NCI-H460 (cell line): ENCODE data around the gene NR0B2. TPM values are rescaled to one million over a fixed set of nuclear protein-coding genes. Genes with fewer than 3 reads are reported as not detected.
"Not testable (repeated sequence)": the region's sequence is repeated elsewhere in the genome, so short reads cannot be mapped to it uniquely, and the experiment has no call there.

Source experiments
- DNase-seq: peaks from one replicate; pipeline ENCODE4 v3.0.0-alpha.2; 2016; ENCODE audit warnings: low read depth; ENCODE audit errors: extremely low read depth
- polyA plus RNA-seq: library from polyadenylated mRNA; depleted of rRNA; stranded (reverse); fragments of >200 nt; gene quantifications from 2 replicates; pipeline ENCODE4 v1.2.3, GENCODE V29; 2014; cell fraction: nucleus; rRNA removed
- total RNA-seq: library from RNA; depleted of rRNA; stranded (reverse); fragments of >200 nt; shearing (Covaris generic); gene quantifications from 2 replicates; pipeline ENCODE4 v1.2.3, GENCODE V29; 2014; rRNA removed

Gene NR0B2
- not detected in 2 replicates for total RNA-seq
- not detected in 2 replicates for polyA plus RNA-seq

DNA sequence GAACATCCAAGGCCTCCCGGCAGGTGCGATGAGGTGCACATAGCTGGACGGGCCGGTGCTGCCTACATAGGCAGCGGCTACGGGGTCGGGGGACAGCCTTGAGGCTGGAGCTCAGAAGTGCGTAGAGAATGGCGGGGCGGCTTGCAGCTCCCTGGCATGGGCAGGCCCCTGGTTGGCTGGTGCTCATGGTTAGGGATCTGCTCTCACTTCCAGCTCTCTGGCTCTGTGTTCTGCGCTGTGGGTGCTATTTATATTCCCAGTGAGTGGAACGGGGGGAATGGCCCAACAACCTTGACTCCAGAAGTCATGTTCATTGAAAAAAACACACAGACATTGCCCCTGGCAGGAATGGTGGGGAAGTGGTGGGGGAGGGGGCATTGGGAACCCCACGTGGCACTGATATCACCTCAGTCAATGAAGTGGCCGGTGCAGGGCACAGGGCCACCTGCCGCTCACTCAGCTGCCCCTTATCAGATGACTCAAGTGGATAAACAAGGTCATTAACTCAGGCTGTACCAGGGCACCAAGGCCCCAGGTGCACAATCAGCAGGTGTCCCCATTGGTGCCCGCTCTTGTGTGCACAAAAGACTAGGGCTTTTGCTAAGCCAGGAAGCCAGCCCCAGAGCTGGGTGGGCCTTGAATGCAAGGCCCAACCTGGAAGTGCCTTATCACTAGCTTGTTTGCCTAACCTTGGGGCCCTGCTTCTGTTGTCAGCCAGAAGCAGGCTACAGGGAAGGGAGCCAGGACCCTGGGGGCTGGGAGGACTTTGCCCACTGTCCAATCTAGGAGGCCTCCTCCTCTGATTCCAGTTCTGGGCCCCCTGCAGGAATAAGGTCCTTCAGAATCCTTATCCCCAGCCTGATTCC, at the start of gene NR0B2:
NR0B2 (minus strand) TSS at position 222 of the 866 bp plus-strand sequence; CDS start at position 187, 35 bp downstream.
- no peak for DNase-seq

- no peak for DNase-seq
These were observed 48.1 kb upstream of the NR0B2 start for GRCh38 chr1:26961826-26962225.

GRCh38 chr1:26960625-26960966, 46.8 kb upstream of the NR0B2 start:
- DNase-seq: no peak

DNA sequence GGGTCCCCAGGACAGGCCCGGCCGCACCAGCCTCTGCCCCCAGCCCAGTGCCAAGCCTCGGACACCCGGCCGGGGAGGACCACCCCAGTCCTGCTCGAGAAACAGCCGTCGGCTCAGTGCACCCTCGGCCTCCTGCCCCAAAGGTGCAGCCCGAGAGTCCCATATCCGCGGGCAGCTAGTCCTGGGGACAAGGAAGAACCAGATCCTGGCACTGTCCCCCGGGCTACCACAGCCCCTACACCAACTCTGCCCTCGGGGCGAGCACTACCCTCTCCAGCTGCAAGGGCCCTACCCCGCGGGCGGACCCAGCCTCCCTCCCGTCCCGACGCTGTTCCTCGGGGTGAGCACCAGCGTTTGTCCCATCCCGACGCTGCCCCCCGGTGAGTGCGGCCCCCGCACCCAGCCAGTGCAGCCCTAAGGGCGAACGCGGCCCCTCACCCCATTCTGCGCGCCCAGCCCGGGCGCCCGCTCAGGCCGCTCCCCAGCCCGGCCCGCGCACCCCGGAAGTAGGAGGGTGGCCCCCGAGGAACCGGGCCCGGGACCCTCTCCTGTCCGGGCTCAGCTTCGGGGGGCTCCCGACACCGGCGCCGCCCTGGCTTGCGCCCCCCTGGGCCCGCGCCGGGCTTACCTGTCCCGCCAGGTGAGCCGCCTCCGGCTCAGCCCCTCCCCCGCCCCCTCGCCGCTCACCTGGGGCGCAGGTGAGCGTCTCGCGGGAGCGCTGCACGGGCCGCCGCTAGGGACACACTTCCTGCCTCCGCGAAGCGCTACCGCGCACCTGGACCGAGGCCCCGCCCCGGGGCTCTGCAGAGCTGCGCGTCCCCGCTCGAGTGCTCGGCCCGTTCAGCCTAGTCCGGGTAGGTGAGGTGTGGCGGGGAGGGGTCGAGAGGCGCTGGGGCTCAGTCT, 46.2 kb upstream of the NR0B2 start, which contains the start of gene KDF1:
KDF1 (minus strand) TSS at position 747 of the 903 bp plus-strand sequence. CDS start 8,088 bp downstream, outside the sequence.
- no peak for DNase-seq

DNA sequence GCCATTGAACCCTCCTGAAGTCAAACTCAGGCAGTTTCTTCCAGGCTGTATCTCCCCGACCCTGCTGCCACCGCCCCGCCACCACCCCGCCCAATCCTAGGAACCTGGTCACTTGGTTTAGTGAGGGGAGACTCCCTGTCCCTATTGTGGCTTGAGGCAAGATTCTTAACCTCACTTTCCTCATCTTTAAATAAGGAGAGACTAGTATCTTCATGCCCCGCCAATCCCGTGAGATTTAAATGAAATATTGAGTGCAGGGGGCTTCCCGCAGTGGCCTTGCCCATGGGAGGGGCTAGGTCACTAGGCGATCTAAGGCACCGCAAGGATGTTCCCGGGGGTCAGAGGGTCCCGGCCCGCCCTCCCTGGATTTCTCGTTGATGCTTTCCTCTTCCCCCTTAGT, 45.5 kb upstream of the NR0B2 start:
- no peak for DNase-seq

DNA sequence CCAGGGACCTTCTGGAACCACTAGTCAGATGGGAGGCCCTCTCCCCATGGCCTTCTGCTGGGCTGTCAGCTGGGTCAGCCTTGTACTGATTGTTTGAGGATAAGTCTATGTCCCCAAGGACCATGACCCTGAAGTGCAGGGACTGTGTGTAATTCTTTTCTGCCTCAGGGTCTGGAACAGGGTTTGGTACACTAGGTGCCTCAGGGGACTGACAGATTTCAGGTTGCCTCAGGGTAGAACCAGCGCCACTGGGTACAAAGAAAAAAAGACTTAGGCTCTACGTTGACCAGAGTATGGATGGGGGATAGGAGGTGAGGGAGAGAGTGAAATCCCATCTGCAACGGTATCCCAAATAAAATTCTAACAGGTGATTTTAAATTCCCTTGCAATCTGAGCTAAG, 43.5 kb upstream of the NR0B2 start:
- DNase-seq: no peak

DNA sequence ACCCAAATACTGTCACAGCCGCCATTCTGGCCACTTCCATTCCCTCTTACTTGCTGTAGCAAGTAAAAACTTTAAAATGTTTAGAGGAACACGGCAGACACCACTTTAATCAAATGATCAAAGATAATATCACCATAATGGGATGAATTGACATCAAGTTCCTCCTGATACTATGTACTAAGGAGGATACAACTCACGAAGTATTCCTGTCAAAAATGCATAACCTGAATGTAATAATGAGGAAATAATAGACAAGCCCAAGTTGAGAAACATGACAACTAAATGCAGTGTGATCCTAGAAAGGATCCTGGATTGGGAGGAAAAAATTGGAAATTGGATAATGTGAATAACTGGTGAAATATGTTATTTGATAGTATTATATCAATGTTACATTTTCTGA, 42.5 kb upstream of the NR0B2 start:
- DNase-seq: no peak

- DNase-seq: no peak
These were observed 39.6 kb upstream of the NR0B2 start for GRCh38 chr1:26953374-26953773.

DNA sequence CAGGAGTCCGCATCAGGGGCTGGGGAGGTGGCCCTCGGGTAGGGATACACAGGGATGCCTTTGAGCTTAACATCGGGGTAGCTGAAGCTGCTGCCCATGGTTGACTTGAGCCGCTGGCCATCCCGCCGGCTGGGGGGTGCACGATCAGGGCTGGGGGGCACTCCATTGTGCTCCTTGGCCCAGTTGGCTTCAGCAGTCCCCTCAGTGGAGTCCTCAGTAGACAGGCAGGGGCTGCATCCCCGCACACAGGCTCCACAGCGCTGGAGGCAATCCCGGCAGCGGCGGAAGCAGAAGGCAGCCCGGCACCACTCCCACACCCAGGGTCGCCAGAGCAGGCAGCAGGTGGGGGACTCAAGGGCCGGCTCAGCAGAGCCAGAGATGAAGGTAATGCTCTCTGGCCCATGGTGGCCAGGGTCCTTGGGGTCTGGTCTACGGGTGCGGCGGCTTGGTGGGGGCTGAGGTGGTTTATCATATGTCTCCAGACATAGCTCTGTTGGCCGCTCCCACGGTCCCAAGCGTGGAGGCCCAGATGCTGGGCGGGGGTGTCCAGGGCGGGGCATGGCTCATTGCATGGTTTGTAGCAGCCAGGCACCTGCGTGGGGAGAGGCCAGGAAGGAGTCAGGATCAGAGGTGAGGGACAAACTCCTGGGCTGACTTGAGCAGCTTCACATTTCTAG, 38.2 kb upstream of the NR0B2 start:
- DNase-seq: no peak

DNA sequence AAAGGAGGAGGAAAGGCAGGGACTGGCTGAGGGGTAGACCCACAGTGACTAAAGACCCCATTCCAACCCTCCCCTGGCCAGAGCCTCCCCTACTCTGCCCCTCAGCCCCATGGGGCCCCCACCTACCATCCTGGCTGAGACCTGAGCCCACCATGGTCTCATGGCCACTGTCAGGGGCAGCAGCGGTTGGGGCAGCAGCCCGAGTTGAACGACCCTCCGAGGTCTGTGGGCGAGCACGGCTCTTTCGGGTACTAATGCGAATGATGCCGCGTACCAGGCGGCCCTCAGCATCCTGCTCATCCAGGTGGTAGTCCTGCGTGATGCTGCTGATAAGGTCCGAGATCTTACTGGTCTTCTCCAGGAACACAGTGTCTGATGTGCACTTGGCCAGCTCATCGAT, 37.4 kb upstream of the NR0B2 start:
- DNase-seq: no peak

- DNase-seq: no peak
These were observed 36.8 kb upstream of the NR0B2 start for GRCh38 chr1:26950602-26951001.

GRCh38 chr1:26949926-26950319, 36.1 kb upstream of the NR0B2 start:
- DNase-seq: no peak

DNA sequence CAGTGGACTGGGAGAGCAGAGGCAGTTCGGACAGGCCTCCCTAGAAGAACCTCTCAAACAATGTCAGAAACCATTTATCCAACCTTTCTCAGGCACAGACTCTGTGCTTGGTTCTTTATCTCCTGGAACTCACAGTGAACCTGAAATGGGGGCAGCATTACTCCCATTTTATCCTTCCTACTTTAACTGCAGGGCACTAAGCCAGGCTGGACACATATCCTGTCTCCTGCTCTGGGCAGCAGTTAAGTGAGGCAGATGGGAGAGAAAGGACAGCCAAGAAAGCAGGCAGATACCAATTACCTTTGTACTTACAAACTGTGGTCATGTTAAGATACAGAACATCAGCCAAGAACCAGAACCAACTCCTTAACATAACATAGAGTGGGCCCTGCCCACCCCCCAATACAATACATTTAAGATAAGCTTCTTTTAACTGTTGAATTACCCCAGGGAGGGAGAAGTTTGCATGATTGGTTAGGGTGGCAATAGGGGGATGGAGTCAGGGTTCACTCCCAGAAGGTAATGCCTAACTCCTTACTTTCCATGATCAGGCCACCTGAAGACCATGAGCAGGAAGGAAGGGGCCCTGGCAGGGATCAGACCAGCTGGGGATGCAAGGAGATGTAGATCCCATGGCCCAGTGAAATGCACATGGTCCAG, 35.6 kb upstream of the NR0B2 start:
- DNase-seq: no peak

GRCh38 chr1:26948725-26949057, 34.9 kb upstream of the NR0B2 start:
- not testable (repeated sequence) for DNase-seq

DNA sequence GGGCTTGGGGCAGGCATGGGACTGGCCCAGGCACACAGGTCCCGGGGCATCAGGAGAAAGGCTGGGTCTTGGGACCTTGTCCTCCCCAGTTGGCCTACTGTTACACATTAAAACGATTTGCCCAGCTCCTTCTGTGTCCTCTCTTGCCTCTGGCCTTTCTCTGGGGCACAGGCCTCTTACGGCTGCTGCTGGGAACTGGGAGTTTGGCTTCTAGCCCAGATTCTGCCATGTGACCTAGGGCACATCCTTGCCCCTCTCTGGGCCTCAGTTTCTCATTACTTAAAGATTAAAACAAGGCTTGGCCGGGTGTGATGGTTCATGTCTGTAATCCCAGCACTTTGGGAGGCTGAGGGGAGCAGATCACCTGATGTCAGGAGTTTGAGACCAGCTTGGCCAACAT, 32.5 kb upstream of the NR0B2 start:
- DNase-seq: no peak

DNA sequence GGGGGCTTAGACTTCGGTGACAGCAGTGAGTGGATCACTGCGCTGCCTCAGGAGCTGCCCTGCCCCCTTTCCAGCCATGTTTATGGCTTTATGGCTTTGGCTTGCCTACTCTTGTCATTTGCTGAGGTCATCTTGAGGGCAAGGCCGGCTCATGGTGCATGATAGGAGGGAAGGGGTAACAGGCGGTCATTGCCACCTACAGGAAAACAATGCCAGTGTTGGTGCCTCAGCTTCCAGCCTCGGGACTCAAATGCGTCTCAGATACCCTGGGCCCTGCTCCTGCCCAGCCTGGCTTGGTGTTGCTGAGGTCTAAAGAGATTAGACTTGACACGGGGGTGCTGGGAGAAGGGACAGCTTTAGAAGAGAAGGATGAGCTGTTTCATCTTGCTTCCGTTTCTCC, 32.0 kb upstream of the NR0B2 start:
- no peak for DNase-seq

- DNase-seq: no peak
These were observed 31.4 kb upstream of the NR0B2 start for GRCh38 chr1:26945138-26945537.

DNA sequence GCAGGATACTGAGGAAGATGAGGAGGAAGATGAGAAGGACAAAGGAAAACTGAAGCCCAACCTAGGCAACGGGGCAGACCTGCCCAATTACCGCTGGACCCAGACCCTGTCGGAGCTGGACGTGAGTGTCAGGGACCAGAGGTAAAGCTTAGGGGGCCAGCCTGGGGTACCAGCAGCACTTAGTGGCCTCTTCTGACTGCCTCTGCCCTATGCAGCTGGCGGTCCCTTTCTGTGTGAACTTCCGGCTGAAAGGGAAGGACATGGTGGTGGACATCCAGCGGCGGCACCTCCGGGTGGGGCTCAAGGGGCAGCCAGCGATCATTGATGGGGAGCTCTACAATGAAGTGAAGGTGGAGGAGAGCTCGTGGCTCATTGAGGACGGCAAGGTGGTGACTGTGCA, 28.9 kb upstream of the NR0B2 start:
- no peak for DNase-seq

- no peak for DNase-seq
These were observed 27.5 kb upstream of the NR0B2 start for GRCh38 chr1:26941311-26941710.

GRCh38 chr1:26938659-26939025, 24.9 kb upstream of the NR0B2 start:
- no peak for DNase-seq
